Lung (tissue), 12 donors: ENCODE results near the gene GLIS1. TPM values are rescaled to one million over a fixed set of nuclear protein-coding genes. Genes with fewer than 3 reads are reported as not detected.

Experiments used
- ATAC-seq: fragments of 200-7000 bp; cut with Tn5 transposase; one replicate; pipeline ENCODE4 v1.9.1; 2020; ENCODE audit warnings: moderate number of reproducible peaks; ENCODE audit not compliant: insufficient read depth, low FRiP score
- DNase-seq, 3 donors: peaks; one replicate each; pipeline ENCODE4 v3.0.0-alpha.2; 2013 to 2017
- H3K27ac ChIP-seq, 2 donors: one replicate each; pipeline ENCODE4 v1.5.1; 2013; ENCODE audit warnings: mild to moderate bottlenecking in 2 of 2, moderate library complexity in 2 of 2, control low read depth in 1 of 2, inconsistent platforms in 1 of 2, low read depth in 1 of 2, low read length in 1 of 2
- H3K27me3 ChIP-seq, 3 donors: one replicate each; pipeline ENCODE4 v1.5.1; 2013; ENCODE audit warnings: low read length in 2 of 3; ENCODE audit not compliant: control insufficient read depth in 3 of 3, insufficient read depth in 3 of 3
- H3K36me3 ChIP-seq, 4 donors: one replicate each; pipeline ENCODE4 v1.5.1; 2013; ENCODE audit warnings: low read length in 4 of 4, mild to moderate bottlenecking in 1 of 4, moderate library complexity in 1 of 4; ENCODE audit not compliant: control insufficient read depth in 4 of 4, insufficient read depth in 4 of 4
- H3K4me1 ChIP-seq, 5 donors: one replicate each; pipeline ENCODE4 v1.5.1; 2013; ENCODE audit warnings: low read length in 5 of 5, mild to moderate bottlenecking in 2 of 5, moderate library complexity in 1 of 5; ENCODE audit not compliant: control insufficient read depth in 5 of 5, insufficient read depth in 5 of 5
- H3K4me3 ChIP-seq: one replicate; pipeline ENCODE4 v1.5.1; 2013; ENCODE audit warnings: mild to moderate bottlenecking, control low read depth, moderate library complexity
- H3K9ac ChIP-seq, 2 donors: one replicate each; pipeline ENCODE4 v1.5.1; 2013; ENCODE audit warnings: low read length in 2 of 2, control low read depth in 1 of 2; ENCODE audit not compliant: insufficient read depth in 1 of 2
- H3K9me3 ChIP-seq, 4 donors: one replicate each; pipeline ENCODE4 v1.5.1; 2013; ENCODE audit warnings: low read length in 3 of 4, mild to moderate bottlenecking in 1 of 4, moderate library complexity in 1 of 4; ENCODE audit not compliant: control insufficient read depth in 4 of 4, insufficient read depth in 3 of 4
- WGBS, 2 donors: extraction: QIAGEN DNeasy Blood & Tissue Kit; methylation state at CpG; one replicate each; pipeline ENCODE4 v1.1.7; 2013; 5-methylcytosine and 5-hydroxymethylcytosine counted together
- polyA plus RNA-seq, 2 donors: library from polyadenylated mRNA; stranded (reverse); fragments of 200-250 nt; gene quantifications; one replicate each; pipeline ENCODE4 v1.2.1, GENCODE V29; 2013
- total RNA-seq, 2 donors: library from RNA; depleted of rRNA in 1 of 2; stranded (reverse); fragments of >200 nt in 1 of 2; gene quantifications; one replicate each; pipeline ENCODE4 v1.2.1, GENCODE V29; 2014 to 2021
- TF ChIP-seq, protein P1 (sequence below): IDR thresholded peaks from 2 replicates; pipeline ENCODE4 v1.5.1; 2012; ENCODE audit warnings: mild to moderate bottlenecking; ENCODE audit errors: control extremely low read depth, extremely low read depth
- donor health status: control.
- donor health status: control.
- donor health status: Bipolar disorder and iron deficiency.
- donor health status: healthy.
- donor health status: DM: yes; HTN: yes; CAD: no.

Gene GLIS1
- total and polyA plus RNA-seq, 4 donors: 0.05 to 0.18 (median 0.17) TPM; not detected in 1

DNA sequence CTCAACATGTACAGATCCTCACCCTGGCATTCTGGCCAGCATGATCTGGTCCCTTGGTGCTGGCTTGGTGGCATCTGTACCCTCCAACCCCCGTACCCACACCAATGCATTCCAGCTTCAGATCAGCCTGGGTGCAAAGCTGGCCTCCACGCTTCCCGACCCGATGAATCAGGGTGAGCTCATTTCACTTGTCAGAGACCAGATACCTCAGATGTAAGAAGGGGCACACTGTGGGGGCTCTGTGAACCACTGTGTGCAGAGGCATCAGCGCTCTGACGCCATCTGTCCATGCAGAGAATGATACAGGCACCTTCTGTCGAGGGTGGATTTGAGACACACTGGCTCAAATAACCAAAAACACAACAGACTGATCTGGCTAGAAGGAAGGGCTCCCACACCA lies 203.1 kb downstream of the GLIS1 start:
- ATAC-seq (no peak), DNase-seq (no peak)
- H3K4me3 ChIP-seq: no peak overlapping the region
- H3K9ac ChIP-seq: no peak overlapping the region
- 88 to 89% methylated on average over 7 of the region's 7 CpGs for WGBS, 2 donors
- TF ChIP-seq, protein P1, sequence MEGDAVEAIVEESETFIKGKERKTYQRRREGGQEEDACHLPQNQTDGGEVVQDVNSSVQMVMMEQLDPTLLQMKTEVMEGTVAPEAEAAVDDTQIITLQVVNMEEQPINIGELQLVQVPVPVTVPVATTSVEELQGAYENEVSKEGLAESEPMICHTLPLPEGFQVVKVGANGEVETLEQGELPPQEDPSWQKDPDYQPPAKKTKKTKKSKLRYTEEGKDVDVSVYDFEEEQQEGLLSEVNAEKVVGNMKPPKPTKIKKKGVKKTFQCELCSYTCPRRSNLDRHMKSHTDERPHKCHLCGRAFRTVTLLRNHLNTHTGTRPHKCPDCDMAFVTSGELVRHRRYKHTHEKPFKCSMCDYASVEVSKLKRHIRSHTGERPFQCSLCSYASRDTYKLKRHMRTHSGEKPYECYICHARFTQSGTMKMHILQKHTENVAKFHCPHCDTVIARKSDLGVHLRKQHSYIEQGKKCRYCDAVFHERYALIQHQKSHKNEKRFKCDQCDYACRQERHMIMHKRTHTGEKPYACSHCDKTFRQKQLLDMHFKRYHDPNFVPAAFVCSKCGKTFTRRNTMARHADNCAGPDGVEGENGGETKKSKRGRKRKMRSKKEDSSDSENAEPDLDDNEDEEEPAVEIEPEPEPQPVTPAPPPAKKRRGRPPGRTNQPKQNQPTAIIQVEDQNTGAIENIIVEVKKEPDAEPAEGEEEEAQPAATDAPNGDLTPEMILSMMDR: no peak
- no peaks in the 10 kb centered on the region for H3K27me3 ChIP-seq
- peaks cover 0 to 2% (median 0%) of the 10 kb centered on the region in 5 donors for H3K4me1 ChIP-seq
- H3K9me3 ChIP-seq: peaks cover 0 to 2% (median 0%) of the 10 kb centered on the region in 4 donors
- no peak overlapping the region for H3K27ac ChIP-seq
- no peaks in the 10 kb centered on the region for H3K36me3 ChIP-seq

DNA sequence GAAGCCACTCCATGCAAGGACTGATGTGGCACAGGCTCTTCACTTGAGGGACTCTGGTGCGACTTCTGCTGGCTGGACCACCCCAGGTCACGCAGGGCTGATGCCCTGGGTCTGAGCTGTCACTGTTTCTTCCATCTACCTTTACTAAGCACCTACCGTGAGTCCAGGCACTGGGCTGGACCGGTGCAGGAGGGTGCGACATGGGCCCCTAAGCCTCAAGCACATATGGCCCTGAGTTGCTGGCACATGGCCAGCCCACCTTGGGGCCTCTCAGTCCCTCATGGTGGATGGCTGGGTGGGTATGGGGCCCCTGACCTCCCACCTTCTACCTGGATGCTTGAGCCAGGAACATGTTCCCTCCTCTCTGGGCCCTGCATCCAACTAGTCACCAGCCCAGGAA lies 203.7 kb downstream of the GLIS1 start:
- Histone ChIP-seq H3K4me1 (peaks cover 0 to 2% (median 0%) of the 10 kb centered on the region in 5 donors), H3K36me3 (no peaks in the 10 kb centered on the region), H3K27me3 (no peaks in the 10 kb centered on the region), H3K27ac (no peak overlapping the region), H3K9me3 (peaks cover 0 to 2% (median 0%) of the 10 kb centered on the region in 4 donors), H3K9ac (no peak overlapping the region), H3K4me3 (no peak overlapping the region)
- DNase-seq (no peak), ATAC-seq (no peak)
- WGBS, 2 donors: 91 to 94% methylated on average over 5 of the region's 5 CpGs
- TF ChIP-seq, protein P1: no peak

DNA sequence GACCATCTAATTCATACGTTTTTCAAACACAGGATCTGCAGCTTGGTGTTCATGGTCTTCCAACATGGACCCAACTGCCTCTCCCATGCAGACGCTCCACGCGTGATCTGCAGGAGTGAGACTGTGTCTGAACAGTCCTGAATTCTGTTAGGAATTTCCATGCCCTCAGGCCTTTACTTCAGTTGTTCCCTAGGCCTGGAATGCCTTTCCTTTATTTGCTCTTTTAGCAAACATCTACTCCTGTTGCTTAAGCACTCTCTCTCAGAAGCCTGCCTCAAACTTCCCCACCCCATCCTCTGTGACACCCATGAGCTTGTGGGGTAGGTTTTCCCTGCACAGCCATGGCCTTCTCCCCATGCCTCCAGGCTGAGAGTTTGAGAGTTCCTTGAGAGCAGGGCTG lies 206.1 kb downstream of the GLIS1 start:
- H3K36me3 ChIP-seq: no peaks in the 10 kb centered on the region
- H3K9me3 ChIP-seq: peaks cover 0 to 2% (median 0%) of the 10 kb centered on the region in 4 donors
- H3K4me1 ChIP-seq: peaks cover 0 to 2% (median 0%) of the 10 kb centered on the region in 5 donors
- WGBS, 2 donors: 74 to 78% methylated on average over 4 of the region's 4 CpGs
- no peak overlapping the region for H3K9ac ChIP-seq
- DNase-seq (no peak), ATAC-seq (no peak)
- TF ChIP-seq, protein P1: no peak
- H3K27me3 ChIP-seq: no peaks in the 10 kb centered on the region
- no peak overlapping the region for H3K27ac ChIP-seq
- H3K4me3 ChIP-seq: no peak overlapping the region

DNA sequence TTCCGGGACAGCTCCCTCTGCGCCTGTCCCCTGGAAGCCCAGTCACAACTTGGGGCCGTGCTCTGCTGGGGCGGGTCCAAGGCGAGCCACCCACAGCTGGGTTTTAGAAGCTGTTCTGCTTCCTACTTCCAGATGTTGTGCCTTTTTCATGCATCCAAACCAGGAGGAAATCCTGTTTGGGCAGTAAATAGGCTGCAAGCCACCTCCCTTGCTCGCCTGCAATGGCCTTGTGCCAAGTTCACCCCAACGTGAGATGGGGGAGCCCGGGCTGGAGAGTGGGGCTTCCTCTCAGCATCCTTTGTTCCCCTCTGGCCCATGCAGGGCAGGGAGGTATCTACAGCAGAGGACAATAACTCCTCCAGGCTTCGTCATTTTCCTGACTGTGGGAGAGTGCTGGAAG lies 206.6 kb downstream of the GLIS1 start:
- no peaks in the 10 kb centered on the region for H3K36me3 ChIP-seq
- no peaks in the 10 kb centered on the region for H3K27me3 ChIP-seq
- H3K4me3 ChIP-seq: no peak overlapping the region
- peaks cover 0 to 2% (median 0%) of the 10 kb centered on the region in 4 donors for H3K9me3 ChIP-seq
- no peak overlapping the region for H3K9ac ChIP-seq
- ATAC-seq: no peak
- H3K4me1 ChIP-seq: peaks cover 0 to 2% (median 0%) of the 10 kb centered on the region in 5 donors
- DNase-seq: no peak
- 41 to 47% methylated on average over 9 of the region's 9 CpGs for WGBS, 2 donors
- H3K27ac ChIP-seq: no peak overlapping the region
- TF ChIP-seq, protein P1: no peak
